ENCODE results near the gene GLCCI1.
"Not testable (repeated sequence)": the region's sequence is repeated elsewhere in the genome, so short reads cannot be mapped to it uniquely, and the experiment has no call there.

The GLCCI1 gene

GRCh38 chr7:8060241-8060640 is 91.6 kb downstream of the GLCCI1 start:
- DNase-seq = no peak
- peaks cover 16% of the 10 kb centered on the region for H3K4me1 ChIP-seq
- TF ChIP-seq CTCF (IDR thresholded peaks at IDR 0.05; ENCODE audit: low read depth, low read length) = no peak
- no peaks in the 10 kb centered on the region for H3K9me3 ChIP-seq
- H3K27me3 ChIP-seq = no peaks in the 10 kb centered on the region
- peaks cover 50% of the 10 kb centered on the region for H3K36me3 ChIP-seq
- no peak overlapping the region for H3K4me3 ChIP-seq (ENCODE audit: low read depth, low read length)

GRCh38 chr7:8063300-8063699 is 94.7 kb downstream of the GLCCI1 start:
- H3K4me1 ChIP-seq; H3K4me3 ChIP-seq (ENCODE audit: low read depth, low read length); H3K9me3 ChIP-seq; DNase-seq; H3K27me3 ChIP-seq: not testable (repeated sequence)
- peaks cover 25% of the 10 kb centered on the region for H3K36me3 ChIP-seq

- no peak overlapping the region for H3K4me3 ChIP-seq (ENCODE audit: low read depth, low read length)
- no peaks in the 10 kb centered on the region for H3K27me3 ChIP-seq
- peaks cover 25% of the 10 kb centered on the region for H3K36me3 ChIP-seq
- TF ChIP-seq CTCF (IDR thresholded peaks at IDR 0.05; ENCODE audit: low read depth, low read length) = no peak
- no peak for DNase-seq
- H3K4me1 ChIP-seq = peaks cover 3% of the 10 kb centered on the region; the same call in 1 of the 2 replicates
- no peaks in the 10 kb centered on the region for H3K9me3 ChIP-seq
These were observed 95.2 kb downstream of the GLCCI1 start for GRCh38 chr7:8063706-8064297.

GRCh38 chr7:8064828-8065227 is 96.2 kb downstream of the GLCCI1 start:
- H3K36me3 ChIP-seq = peaks cover 22% of the 10 kb centered on the region
- no peaks in the 10 kb centered on the region for H3K4me1 ChIP-seq
- no peaks in the 10 kb centered on the region for H3K27me3 ChIP-seq
- DNase-seq = no peak
- no peaks in the 10 kb centered on the region for H3K9me3 ChIP-seq
- H3K4me3 ChIP-seq (ENCODE audit: low read depth, low read length) = no peak overlapping the region
- TF ChIP-seq CTCF (IDR thresholded peaks at IDR 0.05; ENCODE audit: low read depth, low read length) = no peak

- H3K27me3 ChIP-seq = no peaks in the 10 kb centered on the region
- H3K9me3 ChIP-seq = no peaks in the 10 kb centered on the region
- no peaks in the 10 kb centered on the region for H3K4me1 ChIP-seq
- TF ChIP-seq CTCF (IDR thresholded peaks at IDR 0.05; ENCODE audit: low read depth, low read length) = no peak
- no peak overlapping the region for H3K4me3 ChIP-seq (ENCODE audit: low read depth, low read length)
- peaks cover 19% of the 10 kb centered on the region for H3K36me3 ChIP-seq
- DNase-seq = no peak
These were observed 96.8 kb downstream of the GLCCI1 start for GRCh38 chr7:8065356-8065813.

- no peaks in the 10 kb centered on the region for H3K9me3 ChIP-seq
- H3K36me3 ChIP-seq = peaks cover 13% of the 10 kb centered on the region
- no peak overlapping the region for H3K4me3 ChIP-seq (ENCODE audit: low read depth, low read length)
- no peaks in the 10 kb centered on the region for H3K27me3 ChIP-seq
- TF ChIP-seq CTCF (IDR thresholded peaks at IDR 0.05; ENCODE audit: low read depth, low read length) = no peak
- H3K4me1 ChIP-seq = no peaks in the 10 kb centered on the region
- DNase-seq = no peak
These were observed 100.5 kb downstream of the GLCCI1 start for GRCh38 chr7:8068892-8069686.

All from BE2C (cell line).